ENCODE measurements around the gene ZNF23. TPM values are rescaled to one million over a fixed set of nuclear protein-coding genes. Genes with fewer than 3 reads are reported as not detected.

The ZNF23 gene
- total and polyA plus RNA-seq, 2 experiments from 2014 or later: 5.3 to 7.1 TPM

- no peaks in the 10 kb centered on the region for H4K20me1 ChIP-seq (ENCODE audit: insufficient read depth, poor library complexity, severe bottlenecking)
- no peak overlapping the region for H3K27ac ChIP-seq
- H3K9me2 ChIP-seq (replicated peaks; ENCODE audit: insufficient read depth): no peaks in the 10 kb centered on the region
- TF ChIP-seq CTCF (IDR thresholded peaks at IDR 0.05; ENCODE audit: poor library complexity): no peak
- TF ChIP-seq EZH2phosphoT487 (IDR thresholded peaks at IDR 0.05; ENCODE audit: low read depth, severe bottlenecking, unreplicated experiment): no peak
- no peak for TF ChIP-seq EZH2 (IDR thresholded peaks at IDR 0.05; ENCODE audit: borderline replicate concordance)
- H3K4me2 ChIP-seq: no peak overlapping the region
- DNase-seq (ENCODE audit: low spot score): no peak
- no peaks in the 10 kb centered on the region for H3K79me2 ChIP-seq
- H3K27me3 ChIP-seq: no peaks in the 10 kb centered on the region
- H2AFZ ChIP-seq: no peak overlapping the region
- no peaks in the 10 kb centered on the region for H3K4me1 ChIP-seq (ENCODE audit: insufficient read depth)
- H3K9me3 ChIP-seq (ENCODE audit: low read depth): no peaks in the 10 kb centered on the region
- H3K4me3 ChIP-seq: no peak overlapping the region
- H3K36me3 ChIP-seq (replicated peaks; ENCODE audit: insufficient read depth, low read depth): no peaks in the 10 kb centered on the region
These were observed 28.3 kb upstream of the ZNF23 start for GRCh38 chr16:71490361-71490760.

- Histone ChIP-seq H3K36me3 (replicated peaks; ENCODE audit: insufficient read depth, low read depth) (no peaks in the 10 kb centered on the region), H3K4me2 (no peak within 1 kb of the TSS), H3K4me3 (no peak within 1 kb of the TSS), H3K27ac (no peak within 1 kb of the TSS), H3K4me1 (ENCODE audit: insufficient read depth) (no peaks in the 10 kb centered on the region), H3K79me2 (no peaks in the 10 kb centered on the region), H4K20me1 (ENCODE audit: insufficient read depth, poor library complexity, severe bottlenecking) (no peaks in the 10 kb centered on the region), H2AFZ (no peak within 1 kb of the TSS), H3K9me3 (ENCODE audit: low read depth) (no peaks in the 10 kb centered on the region), H3K27me3 (no peaks in the 10 kb centered on the region), H3K9me2 (replicated peaks; ENCODE audit: insufficient read depth) (no peaks in the 10 kb centered on the region)
- 95% methylated on average over 22 of the region's 22 CpGs for WGBS (ENCODE audit: low lambda C conversion rate, missing lambda C conversion rate)
- TF ChIP-seq EZH2 (IDR thresholded peaks at IDR 0.05; ENCODE audit: borderline replicate concordance): no peak
- no peak for TF ChIP-seq EZH2phosphoT487 (IDR thresholded peaks at IDR 0.05; ENCODE audit: low read depth, severe bottlenecking, unreplicated experiment)
- no peak for TF ChIP-seq CTCF (IDR thresholded peaks at IDR 0.05; ENCODE audit: poor library complexity)
- no peak for DNase-seq (ENCODE audit: low spot score)
These were observed 27.1 kb upstream of the ZNF23 start, which contains the start of gene ZNF19 for GRCh38 chr16:71489122-71489521. Gene ZNF19 (minus strand): TSS chr16:71489324. CDS start chr16:71482114, 7,210 bp downstream.

GRCh38 chr16:71484006-71484893, 22.2 kb upstream of the ZNF23 start:
- peak overlapping the region; percentile 85 for H3K4me2 ChIP-seq
- H3K4me1 ChIP-seq (ENCODE audit: insufficient read depth): no peaks in the 10 kb centered on the region
- H3K9me3 ChIP-seq (ENCODE audit: low read depth): no peaks in the 10 kb centered on the region
- no peaks in the 10 kb centered on the region for H4K20me1 ChIP-seq (ENCODE audit: insufficient read depth, poor library complexity, severe bottlenecking)
- WGBS (ENCODE audit: low lambda C conversion rate, missing lambda C conversion rate): 1% methylated on average over 42 of the region's 44 CpGs
- peak overlapping the region; percentile 100 for H2AFZ ChIP-seq
- DNase-seq (ENCODE audit: low spot score): peak; percentile 91
- TF ChIP-seq EZH2phosphoT487 (IDR thresholded peaks at IDR 0.05; ENCODE audit: low read depth, severe bottlenecking, unreplicated experiment): no peak
- no peak for TF ChIP-seq EZH2 (IDR thresholded peaks at IDR 0.05; ENCODE audit: borderline replicate concordance)
- TF ChIP-seq CTCF (IDR thresholded peaks at IDR 0.05; ENCODE audit: poor library complexity): no peak
- H3K9me2 ChIP-seq (replicated peaks; ENCODE audit: insufficient read depth): no peaks in the 10 kb centered on the region
- H3K27ac ChIP-seq: peak overlapping the region; percentile 99
- H3K79me2 ChIP-seq: peaks cover 5% of the 10 kb centered on the region
- H3K27me3 ChIP-seq: no peaks in the 10 kb centered on the region
- no peaks in the 10 kb centered on the region for H3K36me3 ChIP-seq (replicated peaks; ENCODE audit: insufficient read depth, low read depth)
- H3K4me3 ChIP-seq: peak overlapping the region; percentile 92
